BJ (cell line): ENCODE measurements around the gene CHST9. TPM values are rescaled to one million over a fixed set of nuclear protein-coding genes. Genes with fewer than 3 reads are reported as not detected.
"Not testable (repeated sequence)": the region's sequence is repeated elsewhere in the genome, so short reads cannot be mapped to it uniquely, and the experiment has no call there.

Experiments used
- CTCF ChIA-PET: fragments of 350-600 bp; formaldehyde crosslinking; extraction: SDS; loops from one replicate; lab custom pipeline; 2021; ENCODE audit warnings: antibody characterized with exemption, inconsistent platforms; lab: Yijun Ruan, JAX
- POLR2A ChIA-PET: fragments of 300-600 bp; sonication (Branson Sonifier 250); formaldehyde crosslinking; extraction: SDS; loops from one replicate; lab custom pipeline; 2021; ENCODE audit warnings: antibody characterized with exemption; lab: Charles Lee
- DNase-seq: peaks from one replicate; pipeline ENCODE4 v3.0.0-alpha.2; 2011; ENCODE audit warnings: low read depth
- H3K27me3 ChIP-seq: 2 replicates; pipeline ENCODE4 v1.6.0; 2011; ENCODE audit warnings: low read length; ENCODE audit not compliant: control insufficient read depth, insufficient read depth
- H3K36me3 ChIP-seq: 2 replicates; pipeline ENCODE4 v1.5.1; 2011; ENCODE audit warnings: low read length; ENCODE audit not compliant: control insufficient read depth, insufficient read depth
- H3K4me3 ChIP-seq: 2 replicates; pipeline ENCODE4 v1.5.1; 2011; ENCODE audit warnings: low read depth, mild to moderate bottlenecking, control low read depth, low read length
- polyA plus RNA-seq: library from polyadenylated mRNA; depleted of rRNA; stranded (reverse); fragments of >200 nt; gene quantifications from 2 replicates; pipeline ENCODE4 v1.2.3, GENCODE V29; 2011
- TF ChIP-seq, protein P1 (sequence below): IDR thresholded peaks from 2 replicates; pipeline ENCODE4 v1.5.1; 2011; ENCODE audit warnings: low read depth, mild to moderate bottlenecking, control low read depth, inconsistent platforms, low read length, moderate library complexity; ENCODE audit not compliant: insufficient read depth

CHST9 gene
- polyA plus RNA-seq, 1 experiment, result not detected

DNA sequence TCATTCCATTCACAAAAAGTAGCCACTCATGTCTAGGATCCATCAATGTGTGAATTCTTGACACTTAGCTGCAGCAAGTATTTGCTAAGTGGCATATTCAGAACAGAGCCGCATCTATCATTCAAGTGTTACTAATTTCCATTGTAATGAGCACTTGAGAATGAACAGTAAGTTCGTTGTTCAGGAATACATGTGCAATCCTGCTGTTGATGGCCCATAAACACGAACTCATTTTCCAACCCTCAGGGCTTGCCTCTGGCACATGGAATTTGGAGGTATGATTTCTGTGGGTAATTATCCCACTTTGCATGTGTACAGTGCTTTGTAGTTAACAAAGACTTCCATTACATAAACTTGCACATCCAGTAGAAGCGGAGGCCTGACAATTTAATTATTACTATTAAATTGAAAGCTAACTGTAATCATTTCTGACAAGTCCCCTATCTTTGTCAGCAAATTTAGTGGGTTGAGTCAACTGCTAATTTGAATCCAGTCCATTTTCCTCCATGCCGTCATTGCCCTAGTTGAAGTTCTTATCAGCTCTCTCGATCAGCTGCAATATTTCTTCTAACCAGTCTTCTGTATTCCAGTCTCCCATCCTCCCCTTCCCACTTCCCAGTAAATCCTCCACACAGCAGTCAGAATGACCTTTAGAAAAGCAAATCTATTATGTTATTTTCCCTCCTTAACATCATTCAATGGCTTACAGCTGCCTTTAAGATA lies 203.6 kb downstream of the CHST9 start:
- H3K36me3 ChIP-seq, result no peaks in the 10 kb centered on the region
- no peak overlapping the region for H3K4me3 ChIP-seq
- ChIA-PET POLR2A (no interaction called here), CTCF (no interaction called here)
- H3K27me3 ChIP-seq, result no peaks in the 10 kb centered on the region
- TF ChIP-seq, protein P1, sequence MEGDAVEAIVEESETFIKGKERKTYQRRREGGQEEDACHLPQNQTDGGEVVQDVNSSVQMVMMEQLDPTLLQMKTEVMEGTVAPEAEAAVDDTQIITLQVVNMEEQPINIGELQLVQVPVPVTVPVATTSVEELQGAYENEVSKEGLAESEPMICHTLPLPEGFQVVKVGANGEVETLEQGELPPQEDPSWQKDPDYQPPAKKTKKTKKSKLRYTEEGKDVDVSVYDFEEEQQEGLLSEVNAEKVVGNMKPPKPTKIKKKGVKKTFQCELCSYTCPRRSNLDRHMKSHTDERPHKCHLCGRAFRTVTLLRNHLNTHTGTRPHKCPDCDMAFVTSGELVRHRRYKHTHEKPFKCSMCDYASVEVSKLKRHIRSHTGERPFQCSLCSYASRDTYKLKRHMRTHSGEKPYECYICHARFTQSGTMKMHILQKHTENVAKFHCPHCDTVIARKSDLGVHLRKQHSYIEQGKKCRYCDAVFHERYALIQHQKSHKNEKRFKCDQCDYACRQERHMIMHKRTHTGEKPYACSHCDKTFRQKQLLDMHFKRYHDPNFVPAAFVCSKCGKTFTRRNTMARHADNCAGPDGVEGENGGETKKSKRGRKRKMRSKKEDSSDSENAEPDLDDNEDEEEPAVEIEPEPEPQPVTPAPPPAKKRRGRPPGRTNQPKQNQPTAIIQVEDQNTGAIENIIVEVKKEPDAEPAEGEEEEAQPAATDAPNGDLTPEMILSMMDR, result no peak
- DNase-seq, result no peak

DNA sequence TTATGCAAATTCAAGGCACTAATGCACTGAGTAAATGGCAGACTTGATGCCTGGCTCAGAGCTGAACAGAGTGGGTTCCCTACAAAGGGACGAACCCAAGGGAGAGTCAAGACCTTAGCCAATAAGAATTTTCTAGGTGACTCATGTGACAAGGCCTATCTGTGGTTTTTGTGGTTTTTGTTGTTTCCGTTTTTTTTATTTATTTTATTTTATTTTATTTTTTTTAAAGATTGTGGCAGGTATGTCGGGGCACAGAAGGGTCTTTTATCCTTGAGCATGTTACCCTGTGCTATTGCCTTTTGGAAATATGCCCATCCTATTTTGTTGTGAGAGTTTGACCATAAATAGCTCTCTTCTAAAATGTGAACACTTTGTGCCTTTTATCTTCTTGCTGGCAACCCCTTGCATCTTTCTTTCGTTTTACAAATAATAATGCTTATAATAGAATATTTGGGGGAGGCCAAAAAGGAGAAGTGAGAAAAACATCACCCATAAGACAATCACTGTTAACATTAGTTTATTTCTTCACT lies 206.2 kb downstream of the CHST9 start:
- CTCF ChIA-PET, result no interaction called here
- TF ChIP-seq, protein P1, result no peak
- no peaks in the 10 kb centered on the region for H3K36me3 ChIP-seq

DNA sequence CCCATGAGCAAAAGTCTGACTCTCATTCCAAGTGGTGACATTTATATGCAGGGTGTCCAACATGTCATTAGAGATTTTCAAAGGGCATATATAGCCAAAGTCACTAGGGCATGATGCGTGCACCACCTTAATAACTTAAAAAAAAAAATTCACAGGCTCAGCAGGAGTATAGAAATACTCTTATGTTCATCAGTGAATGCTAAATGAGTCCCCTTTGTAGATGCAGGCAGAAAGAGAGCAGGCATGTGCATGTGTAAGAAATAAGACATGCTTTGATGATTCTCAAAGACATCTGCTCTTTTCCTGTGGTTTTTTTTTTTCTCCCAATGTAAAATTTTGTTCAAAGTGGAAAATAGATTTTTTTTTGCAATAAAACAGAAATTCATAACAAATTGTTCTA lies 207.3 kb downstream of the CHST9 start:
- ChIA-PET POLR2A (no interaction called here), CTCF (no interaction called here)
- no peak overlapping the region for H3K4me3 ChIP-seq
- H3K36me3 ChIP-seq, result no peaks in the 10 kb centered on the region
- no peak for DNase-seq
- no peaks in the 10 kb centered on the region for H3K27me3 ChIP-seq
- TF ChIP-seq, protein P1, result no peak

More for the DNA sequence above, 206.2 kb downstream of the CHST9 start:
- Histone ChIP-seq H3K27me3 (no peaks in the 10 kb centered on the region), H3K4me3 (no peak overlapping the region)
- POLR2A ChIA-PET, result no interaction called here
- DNase-seq, result no peak

DNA sequence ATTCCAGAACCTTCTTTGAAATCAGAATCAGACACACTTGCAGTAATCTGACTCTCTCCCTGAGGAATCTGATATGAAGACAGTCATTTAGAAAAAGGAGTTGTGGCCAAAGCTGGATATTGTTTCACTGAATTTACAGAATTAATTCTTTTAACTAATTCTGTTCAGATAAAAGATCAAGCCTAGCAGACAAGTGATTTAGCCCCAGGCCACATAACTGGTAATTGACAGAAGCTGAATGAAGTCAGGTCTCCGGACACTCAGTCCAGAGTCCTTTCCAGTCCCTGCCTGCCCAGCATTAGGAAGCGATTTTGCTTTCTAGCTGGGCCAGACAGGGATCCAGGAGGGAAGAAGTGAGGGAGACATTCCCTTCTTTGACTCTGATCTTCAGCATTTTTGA lies 208.9 kb downstream of the CHST9 start:
- DNase-seq, result no peak
- ChIA-PET POLR2A (no interaction called here), CTCF (no interaction called here)
- TF ChIP-seq, protein P1, result no peak
- Histone ChIP-seq H3K27me3 (no peaks in the 10 kb centered on the region), H3K36me3 (no peaks in the 10 kb centered on the region), H3K4me3 (no peak overlapping the region)

DNA sequence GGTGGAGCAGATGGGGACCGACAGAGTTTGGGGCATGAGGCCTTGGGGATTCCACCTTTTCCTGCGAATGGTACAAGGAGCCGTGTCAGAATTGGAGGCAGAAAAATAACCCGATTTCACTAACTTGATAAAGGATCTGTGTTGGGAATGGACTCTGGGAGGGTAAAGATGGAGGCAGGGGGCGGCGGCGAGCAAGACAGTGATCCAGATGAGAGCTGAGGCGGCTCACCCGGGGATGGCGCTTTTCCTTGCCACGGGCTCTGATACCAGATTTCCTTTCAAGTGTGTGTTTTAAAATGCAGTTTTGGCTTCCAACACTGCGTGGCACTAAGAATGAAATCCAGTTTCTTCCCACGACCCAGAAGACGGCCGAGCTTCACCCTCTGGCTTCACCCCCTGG lies 212.6 kb downstream of the CHST9 start:
- H3K27me3 ChIP-seq, POLR2A ChIA-PET, H3K36me3 ChIP-seq, H3K4me3 ChIP-seq, CTCF ChIA-PET, DNase-seq: not testable (repeated sequence)
